SU-DHL-6 (cell line): ENCODE data around the gene CDC25B.

Source experiments
- H2AFZ ChIP-seq: fragments of 200-600 bp; sonication (generic); 2 replicates; pipeline ENCODE4 v1.6.1; 2014; ENCODE audit warnings: low read depth, mild to moderate bottlenecking, moderate library complexity, mixed read lengths, antibody characterized with exemption, low read length; ENCODE audit not compliant: severe bottlenecking
- H3F3A ChIP-seq: fragments of 200-600 bp; shearing (Covaris generic); 2 replicates; pipeline ENCODE4 v1.6.0; 2016; ENCODE audit warnings: antibody characterized with exemption, mild to moderate bottlenecking; ENCODE audit not compliant: insufficient read depth
- H3K27ac ChIP-seq: fragments of 200-600 bp; sonication (generic); 2 replicates; pipeline ENCODE4 v1.5.1; 2016; ENCODE audit warnings: low read depth, mild to moderate bottlenecking, low read length, moderate library complexity, mixed read lengths
- H3K27me3 ChIP-seq: fragments of 200-600 bp; sonication (generic), shearing (Covaris generic); 2 replicates; pipeline ENCODE4 v1.6.0; 2014; ENCODE audit warnings: mild to moderate bottlenecking, low read length
- H3K36me3 ChIP-seq: fragments of 200-600 bp; sonication (generic); 2 replicates; pipeline ENCODE4 v1.6.1; 2014; ENCODE audit warnings: mild to moderate bottlenecking, low read length, mixed read lengths
- H3K4me2 ChIP-seq: fragments of 300-600, 200-600 bp; shearing (Covaris generic), sonication (generic); 2 replicates; pipeline ENCODE4 v1.6.0; 2014; ENCODE audit warnings: low read length, low read depth, mild to moderate bottlenecking; ENCODE audit not compliant: poor library complexity, severe bottlenecking
- H3K4me3 ChIP-seq: fragments of 200-600 bp; sonication (generic); 2 replicates; pipeline ENCODE4 v1.5.1; 2014; ENCODE audit warnings: antibody characterized with exemption, low read length, mild to moderate bottlenecking, mixed read lengths; ENCODE audit not compliant: insufficient read depth, poor library complexity, severe bottlenecking
- H3K79me2 ChIP-seq: fragments of 200-600 bp; sonication (generic); 2 replicates; pipeline ENCODE4 v1.6.1; 2014; ENCODE audit warnings: mild to moderate bottlenecking, low read length, moderate library complexity; ENCODE audit not compliant: insufficient read depth
- H3K9ac ChIP-seq: fragments of 200-600 bp; sonication (generic); 2 replicates; pipeline ENCODE4 v1.7.0; 2014; ENCODE audit warnings: mild to moderate bottlenecking, low read length
- H3K9me2 ChIP-seq: fragments of 200-600 bp; sonication (generic); replicated peaks from 2 replicates; pipeline ENCODE4 v1.6.1; 2014; ENCODE audit warnings: low read length; ENCODE audit not compliant: insufficient read depth
- H3K9me3 ChIP-seq: fragments of 200-600 bp; sonication (generic); 2 replicates; pipeline ENCODE4 v1.6.1; 2014; ENCODE audit warnings: low read length, mixed read lengths; ENCODE audit not compliant: insufficient read depth
- H4K20me1 ChIP-seq: fragments of 200-600 bp; sonication (generic); 2 replicates; pipeline ENCODE4 v1.6.1; 2014; ENCODE audit warnings: low read depth, mild to moderate bottlenecking, antibody characterized with exemption, low read length, moderate library complexity, mixed read lengths
- EZH2phosphoT487 ChIP-seq: fragments of 200-600 bp; sonication (generic), shearing (Covaris generic); conservative IDR thresholded peaks from 2 replicates; pipeline ENCODE4 v1.6.1; 2018; ENCODE audit warnings: mild to moderate bottlenecking, antibody characterized with exemption, low read length, moderate library complexity, mixed read lengths
- TF ChIP-seq, protein P1 (sequence below): fragments of 200-600 bp; sonication (generic); IDR thresholded peaks from one replicate; pipeline ENCODE4 v1.5.1; 2017; ENCODE audit warnings: antibody characterized with exemption, mild to moderate bottlenecking, low read length, moderate library complexity; ENCODE audit not compliant: insufficient read depth, poor library complexity, severe bottlenecking

CDC25B gene

GRCh38 chr20:3797592-3798372 is 1.7 kb downstream of the CDC25B start:
- Histone ChIP-seq H3K27ac (no peak overlapping the region), H3F3A (no peaks in the 10 kb centered on the region), H3K27me3 (no peaks in the 10 kb centered on the region), H3K9me2 (no peaks in the 10 kb centered on the region), H3K4me2 (peak overlapping the region; percentile 92), H3K79me2 (peaks cover 12% of the 10 kb centered on the region), H3K36me3 (no peaks in the 10 kb centered on the region), H4K20me1 (no peaks in the 10 kb centered on the region), H2AFZ (no peak overlapping the region), H3K4me3 (peak overlapping the region; percentile 72), H3K9ac (peak overlapping the region; percentile 80; the same call in 1 of the 2 replicates), H3K9me3 (no peaks in the 10 kb centered on the region)
- TF ChIP-seq, protein P1, sequence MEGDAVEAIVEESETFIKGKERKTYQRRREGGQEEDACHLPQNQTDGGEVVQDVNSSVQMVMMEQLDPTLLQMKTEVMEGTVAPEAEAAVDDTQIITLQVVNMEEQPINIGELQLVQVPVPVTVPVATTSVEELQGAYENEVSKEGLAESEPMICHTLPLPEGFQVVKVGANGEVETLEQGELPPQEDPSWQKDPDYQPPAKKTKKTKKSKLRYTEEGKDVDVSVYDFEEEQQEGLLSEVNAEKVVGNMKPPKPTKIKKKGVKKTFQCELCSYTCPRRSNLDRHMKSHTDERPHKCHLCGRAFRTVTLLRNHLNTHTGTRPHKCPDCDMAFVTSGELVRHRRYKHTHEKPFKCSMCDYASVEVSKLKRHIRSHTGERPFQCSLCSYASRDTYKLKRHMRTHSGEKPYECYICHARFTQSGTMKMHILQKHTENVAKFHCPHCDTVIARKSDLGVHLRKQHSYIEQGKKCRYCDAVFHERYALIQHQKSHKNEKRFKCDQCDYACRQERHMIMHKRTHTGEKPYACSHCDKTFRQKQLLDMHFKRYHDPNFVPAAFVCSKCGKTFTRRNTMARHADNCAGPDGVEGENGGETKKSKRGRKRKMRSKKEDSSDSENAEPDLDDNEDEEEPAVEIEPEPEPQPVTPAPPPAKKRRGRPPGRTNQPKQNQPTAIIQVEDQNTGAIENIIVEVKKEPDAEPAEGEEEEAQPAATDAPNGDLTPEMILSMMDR = no peak
- TF ChIP-seq EZH2phosphoT487 = no peak

DNA sequence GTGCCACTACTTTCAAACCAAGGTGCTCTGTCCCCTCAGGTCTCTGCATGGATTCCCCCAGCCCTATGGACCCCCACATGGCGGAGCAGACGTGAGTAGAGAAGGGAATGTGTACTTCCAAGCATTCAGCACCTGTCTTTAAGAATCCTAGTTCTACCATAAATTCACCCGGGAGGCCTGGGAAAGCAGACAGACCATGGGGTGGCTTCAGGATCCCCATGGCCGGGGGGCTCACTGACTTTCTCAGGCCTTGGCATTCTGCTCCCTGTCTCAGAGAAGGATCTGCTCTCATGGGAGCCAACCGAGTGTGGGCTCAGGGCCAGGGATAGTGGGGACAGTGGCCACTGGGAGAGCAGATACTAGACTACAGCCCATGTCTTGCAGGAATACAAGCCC is 2.3 kb downstream of the CDC25B start:
- H3K79me2 ChIP-seq = peaks cover 12% of the 10 kb centered on the region
- no peaks in the 10 kb centered on the region for H3F3A ChIP-seq
- H3K9me2 ChIP-seq = no peaks in the 10 kb centered on the region
- no peaks in the 10 kb centered on the region for H3K36me3 ChIP-seq
- H3K4me3 ChIP-seq = no peak overlapping the region
- no peak overlapping the region for H3K27ac ChIP-seq
- no peak overlapping the region for H2AFZ ChIP-seq
- no peaks in the 10 kb centered on the region for H4K20me1 ChIP-seq
- H3K9ac ChIP-seq = no peak overlapping the region
- no peak for TF ChIP-seq EZH2phosphoT487
- TF ChIP-seq, protein P1 = no peak
- no peaks in the 10 kb centered on the region for H3K9me3 ChIP-seq
- no peaks in the 10 kb centered on the region for H3K27me3 ChIP-seq
- H3K4me2 ChIP-seq = no peak overlapping the region

- H3K36me3 ChIP-seq = no peaks in the 10 kb centered on the region
- H3F3A ChIP-seq = no peaks in the 10 kb centered on the region
- no peaks in the 10 kb centered on the region for H4K20me1 ChIP-seq
- no peak overlapping the region for H3K4me3 ChIP-seq
- H3K9ac ChIP-seq = no peak overlapping the region
- peaks cover 12% of the 10 kb centered on the region for H3K79me2 ChIP-seq
- H3K27me3 ChIP-seq = no peaks in the 10 kb centered on the region
- H3K9me2 ChIP-seq = no peaks in the 10 kb centered on the region
- H3K27ac ChIP-seq = no peak overlapping the region
- H2AFZ ChIP-seq = no peak overlapping the region
- no peak for TF ChIP-seq EZH2phosphoT487
- TF ChIP-seq, protein P1 = no peak
- H3K9me3 ChIP-seq = no peaks in the 10 kb centered on the region
- H3K4me2 ChIP-seq = no peak overlapping the region
Measured at GRCh38 chr20:3798908-3799248, 2.8 kb downstream of the CDC25B start.
